Erythroblast (primary cell): ENCODE measurements around the gene HPDL.

Experiments used
- GATA1 ChIP-seq: IDR thresholded peaks from 2 replicates; pipeline ENCODE4 v1.6.1; 2011; ENCODE audit warnings: low read depth, mild to moderate bottlenecking, control low read depth, low read length, moderate library complexity
- POLR2A ChIP-seq: IDR thresholded peaks from 2 replicates; pipeline ENCODE4 v1.6.1; 2011; ENCODE audit warnings: mild to moderate bottlenecking, low read length

GRCh38 chr1:45344499-45344898 lies 17.8 kb downstream of the HPDL start:
- TF ChIP-seq POLR2A (peak; percentile 28), GATA1 (no peak)
